GM19238 (cell line): ENCODE measurements around the gene ZNF791.
A peak's percentile ranks its signal among the peaks of the same experiment; 100 is the strongest.
"Not testable (repeated sequence)": the region's sequence is repeated elsewhere in the genome, so short reads cannot be mapped to it uniquely, and the experiment has no call there.

Experiments used
- DNase-seq: peaks from one replicate; pipeline ENCODE4 v3.0.0; 2011; ENCODE audit warnings: low spot score; ENCODE audit not compliant: insufficient read length

ZNF791 gene

GRCh38 chr19:12628040-12629022 lies 17.6 kb downstream of the ZNF791 start:
- DNase-seq, result no peak

DNA sequence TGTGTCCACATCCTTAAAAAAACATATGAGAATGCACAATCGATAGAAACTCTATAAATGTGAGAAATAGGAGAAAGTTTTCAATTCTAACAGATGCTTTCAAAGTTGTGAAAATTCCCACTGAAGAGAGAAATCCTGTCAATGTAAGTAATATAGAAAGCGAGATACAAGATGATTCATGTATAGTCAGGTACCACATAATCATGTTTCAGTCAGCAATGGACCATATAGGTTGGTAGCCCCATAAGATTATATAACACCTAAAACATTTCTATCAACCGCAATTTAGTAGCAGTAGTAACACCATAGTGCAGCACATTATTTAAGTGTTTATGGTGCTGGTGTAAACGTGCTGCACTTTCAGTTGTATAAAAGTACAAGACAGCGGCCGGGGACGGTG lies 18.5 kb downstream of the ZNF791 start:
- DNase-seq, result no peak

DNA sequence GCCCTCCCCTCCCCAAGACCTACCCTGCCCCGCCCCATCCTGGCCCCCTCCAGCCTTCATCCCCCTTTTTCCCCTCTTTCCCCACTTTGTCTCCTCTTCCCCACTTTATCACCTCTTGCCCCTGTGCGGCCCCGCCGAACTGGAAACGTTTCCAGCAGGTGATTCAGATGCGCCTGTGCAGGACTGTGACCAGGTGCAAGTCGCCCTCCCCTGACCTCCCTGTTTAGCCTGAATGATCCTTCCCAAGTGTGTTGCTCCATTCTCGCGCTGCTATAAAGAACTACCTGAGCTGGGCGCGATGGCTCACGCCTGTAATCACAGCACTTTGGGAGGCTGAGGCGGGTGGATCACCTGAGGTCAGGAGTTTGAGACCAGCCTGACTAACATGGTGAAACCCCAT lies 25.9 kb downstream of the ZNF791 start:
- DNase-seq, result no peak

- DNase-seq, result no peak
Observed at GRCh38 chr19:12638611-12639182, 28.0 kb downstream of the ZNF791 start.

GRCh38 chr19:12639901-12640613 lies 29.3 kb downstream of the ZNF791 start:
- peak; percentile 83 for DNase-seq

- no peak for DNase-seq
Observed at GRCh38 chr19:12641456-12641855, 30.7 kb downstream of the ZNF791 start.

- DNase-seq, result no peak
Observed at GRCh38 chr19:12642506-12642905, 31.8 kb downstream of the ZNF791 start.

DNA sequence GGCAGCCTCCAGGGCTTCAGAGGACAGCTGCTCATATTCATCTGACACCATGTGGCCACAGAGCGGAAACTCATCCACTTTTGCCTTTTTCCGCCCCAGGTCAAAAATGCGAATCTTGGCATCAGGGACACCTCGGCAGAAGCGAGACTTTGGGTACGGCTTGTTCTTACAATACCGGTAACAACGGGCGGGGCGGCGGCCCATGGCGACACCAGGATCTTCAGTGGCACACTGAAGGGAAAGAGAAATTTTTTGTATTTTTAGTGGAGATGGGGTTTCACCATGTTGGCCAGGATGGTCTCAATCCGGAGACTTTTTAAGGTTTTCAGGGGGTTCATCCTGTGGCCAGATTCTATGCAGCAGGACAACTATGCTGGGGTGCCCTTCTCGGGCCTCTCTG lies 33.0 kb downstream of the ZNF791 start:
- not testable (repeated sequence) for DNase-seq

- DNase-seq, result no peak
Observed at GRCh38 chr19:12646551-12646950, 35.8 kb downstream of the ZNF791 start.

DNA sequence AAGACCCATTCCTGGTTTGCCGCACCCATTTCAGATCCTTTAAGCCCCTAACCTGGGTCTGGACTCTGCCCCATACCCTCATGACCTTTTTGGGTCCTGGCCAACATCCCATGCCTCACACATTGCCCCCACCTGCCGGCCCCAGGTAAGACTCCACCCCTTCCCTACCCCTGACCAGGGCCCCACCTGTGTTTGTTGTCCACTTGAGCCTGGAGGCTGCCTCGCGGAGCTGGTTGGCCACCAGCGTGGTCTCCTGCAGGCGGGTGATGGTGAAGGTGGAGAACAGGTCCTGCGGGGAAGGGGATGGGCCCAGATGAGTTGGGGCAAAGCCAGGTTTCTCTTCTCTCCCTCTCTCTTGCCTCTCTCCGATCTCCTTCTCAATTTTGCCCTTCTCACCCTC lies 36.3 kb downstream of the ZNF791 start:
- DNase-seq, result no peak

- DNase-seq, result no peak
Observed at GRCh38 chr19:12647490-12648071, 36.9 kb downstream of the ZNF791 start.

DNA sequence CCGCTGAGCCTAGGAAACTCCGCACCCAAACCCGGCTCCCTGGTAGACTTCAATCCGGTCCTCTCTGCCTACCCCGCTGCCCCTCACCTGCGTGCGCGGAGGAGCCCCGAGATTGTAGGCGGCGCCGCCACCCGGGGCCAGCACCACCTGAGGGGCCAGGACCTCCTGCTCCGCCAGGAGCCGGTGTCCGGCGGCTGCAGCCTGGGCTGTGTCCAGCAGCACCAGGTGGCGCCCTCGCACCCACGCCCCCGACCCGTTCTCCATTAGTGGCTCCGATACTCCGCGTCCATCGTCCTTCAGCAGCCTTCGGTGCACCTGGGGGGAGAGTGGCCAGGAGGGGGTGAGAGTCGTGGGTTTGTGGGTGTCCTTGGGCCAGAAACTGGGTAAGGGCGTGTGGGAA lies 37.4 kb downstream of the ZNF791 start:
- DNase-seq, result no peak

GRCh38 chr19:12649941-12650340 lies 39.2 kb downstream of the ZNF791 start:
- DNase-seq, result no peak

GRCh38 chr19:12652219-12652618 lies 41.5 kb downstream of the ZNF791 start:
- no peak for DNase-seq

DNA sequence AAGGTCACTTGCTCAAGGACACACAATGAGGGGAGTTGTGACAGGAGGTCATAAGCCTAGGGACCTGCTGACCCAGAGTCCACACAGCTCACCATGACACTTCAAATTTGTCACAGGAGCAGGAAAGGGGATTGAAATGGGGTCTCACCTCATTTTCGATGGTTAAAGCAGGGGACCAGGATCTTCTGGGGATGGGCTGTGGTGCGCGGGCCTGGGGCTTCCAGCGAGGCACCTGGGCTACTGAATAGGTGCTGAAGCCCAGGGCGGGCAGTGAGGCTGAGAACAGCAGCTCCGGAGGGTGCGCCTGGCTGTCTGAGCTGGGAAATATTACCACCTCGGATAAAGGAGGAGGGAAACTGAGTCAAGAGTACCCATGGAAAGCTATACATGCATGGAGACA lies 44.8 kb downstream of the ZNF791 start:
- no peak for DNase-seq

GRCh38 chr19:12656899-12657571 lies 46.3 kb downstream of the ZNF791 start:
- DNase-seq, result no peak

GRCh38 chr19:12657966-12658365 lies 47.2 kb downstream of the ZNF791 start:
- DNase-seq, result no peak

DNA sequence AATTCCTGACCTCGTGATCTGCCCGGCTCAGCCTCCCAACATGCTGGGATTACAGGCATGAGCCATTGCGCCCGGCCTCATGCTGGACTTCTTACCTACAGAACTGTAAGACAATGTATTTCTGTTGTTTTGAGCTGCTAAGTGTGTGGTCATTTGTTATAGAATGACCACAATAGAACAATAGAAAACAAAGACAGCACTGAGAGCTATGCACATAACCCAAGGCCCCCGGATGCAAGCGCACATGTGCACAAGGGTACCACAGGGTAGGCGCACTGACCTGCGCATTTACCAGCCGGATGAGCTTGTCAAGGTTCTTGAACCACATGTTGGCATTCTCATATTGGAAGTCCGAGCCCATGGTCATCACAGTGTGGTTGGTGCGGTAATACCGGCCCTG lies 50.3 kb downstream of the ZNF791 start:
- DNase-seq, result no peak

DNA sequence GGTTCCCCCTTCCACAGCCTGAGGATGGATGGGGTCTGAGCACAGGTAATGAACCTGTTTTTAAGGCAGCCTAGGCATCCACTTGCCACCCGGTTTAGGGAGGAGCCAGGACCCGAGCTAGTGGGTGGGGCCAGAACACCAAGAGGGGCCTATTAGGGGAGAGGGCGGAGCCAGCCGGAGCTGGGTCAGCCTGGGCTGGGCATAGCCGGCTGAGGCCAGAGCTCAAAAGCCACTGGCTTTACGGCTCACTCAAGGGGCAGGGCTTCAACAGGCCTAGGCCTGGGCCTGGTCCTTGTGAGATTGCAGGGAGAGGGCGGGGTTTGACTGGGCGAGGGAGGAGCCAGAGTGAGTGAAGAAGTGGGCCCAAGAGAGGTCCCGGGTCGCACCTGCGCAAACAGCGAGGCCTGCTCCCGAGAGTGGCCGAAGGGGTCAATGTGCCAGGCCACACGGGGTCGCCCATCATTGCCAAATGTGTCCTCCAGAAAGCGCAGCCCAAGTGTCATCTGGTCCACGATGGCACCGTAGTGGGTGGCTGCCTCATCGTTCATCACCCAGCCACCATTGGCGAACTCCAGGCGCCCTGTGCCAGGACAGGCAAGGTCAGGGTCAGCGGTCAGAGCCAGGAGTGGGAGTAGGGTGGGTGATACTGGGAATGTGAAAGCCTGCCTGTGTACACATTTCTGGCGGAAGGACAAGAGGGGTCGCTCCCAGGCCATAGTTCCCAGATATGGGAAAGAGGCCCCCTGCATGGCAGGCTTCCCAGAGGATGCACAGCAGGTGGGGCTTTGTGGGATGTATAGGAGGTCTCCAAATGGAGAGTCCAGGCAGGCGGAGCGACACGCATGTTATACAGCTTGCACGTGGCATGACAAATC lies 53.9 kb downstream of the ZNF791 start:
- DNase-seq, result no peak

DNA sequence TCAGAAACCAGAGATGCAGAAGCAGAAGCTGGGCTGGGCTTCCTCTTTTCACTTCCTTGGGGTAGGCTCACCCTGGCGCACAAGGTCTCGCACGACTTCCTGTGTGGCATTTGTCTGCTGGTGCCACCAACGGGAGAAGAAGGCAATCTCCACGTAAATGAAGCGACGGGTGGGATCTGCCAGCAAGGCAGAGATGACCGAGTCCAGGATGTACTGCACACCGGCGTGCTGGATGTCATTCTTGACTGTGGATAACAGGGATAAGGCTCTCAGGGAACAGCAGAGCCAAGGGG lies 54.5 kb downstream of the ZNF791 start:
- peak; percentile 75 for DNase-seq
